DOHH2 (cell line): ENCODE data around the gene PIAS2.
"Not testable (repeated sequence)": the region's sequence is repeated elsewhere in the genome, so short reads cannot be mapped to it uniquely, and the experiment has no call there.

Experiments
- H3F3A ChIP-seq: fragments of 200-600 bp; sonication (generic), shearing (Covaris generic); 2 replicates; pipeline ENCODE4 v1.6.0; 2016; ENCODE audit warnings: antibody characterized with exemption, mild to moderate bottlenecking; ENCODE audit not compliant: control insufficient read depth, insufficient read depth
- H3K27ac ChIP-seq: fragments of 200-600 bp; sonication (generic); 2 replicates; pipeline ENCODE4 v1.5.1; 2014; ENCODE audit warnings: low read depth, mild to moderate bottlenecking, low read length, moderate library complexity
- H3K27me3 ChIP-seq: fragments of 200-600 bp; sonication (generic); 2 replicates; pipeline ENCODE4 v1.6.1; 2014; ENCODE audit warnings: mild to moderate bottlenecking, low read length, mixed read lengths; ENCODE audit not compliant: control insufficient read depth
- H3K36me3 ChIP-seq: fragments of 200-600 bp; sonication (generic); 2 replicates; pipeline ENCODE4 v1.6.1; 2014; ENCODE audit warnings: mild to moderate bottlenecking, low read length, moderate library complexity, mixed read lengths; ENCODE audit not compliant: control insufficient read depth
- H3K4me1 ChIP-seq: fragments of 200-600 bp; sonication (generic); 2 replicates; pipeline ENCODE4 v1.6.1; 2014; ENCODE audit warnings: mild to moderate bottlenecking, low read length, mixed read lengths; ENCODE audit not compliant: control insufficient read depth
- H3K4me2 ChIP-seq: fragments of 200-600 bp; sonication (generic); 2 replicates; pipeline ENCODE4 v1.6.0; 2014; ENCODE audit warnings: mild to moderate bottlenecking, low read length, moderate library complexity
- H3K4me3 ChIP-seq: fragments of 200-600 bp; sonication (generic); 2 replicates; pipeline ENCODE4 v1.5.1; 2014; ENCODE audit warnings: mild to moderate bottlenecking, low read length, mixed read lengths
- H3K79me2 ChIP-seq: fragments of 200-600 bp; sonication (generic); 2 replicates; pipeline ENCODE4 v1.6.1; 2014; ENCODE audit warnings: mild to moderate bottlenecking, low read length, mixed read lengths; ENCODE audit not compliant: control insufficient read depth
- H3K9me2 ChIP-seq: fragments of 200-600 bp; sonication (generic); replicated peaks from 2 replicates; pipeline ENCODE4 v1.6.1; 2014; ENCODE audit warnings: mild to moderate bottlenecking, low read length, mixed read lengths; ENCODE audit not compliant: control insufficient read depth
- H3K9me3 ChIP-seq: fragments of 200-600 bp; sonication (generic); 2 replicates; pipeline ENCODE4 v1.6.1; 2014; ENCODE audit warnings: antibody characterized with exemption, low read length, mixed read lengths; ENCODE audit not compliant: control insufficient read depth, insufficient read depth
- H4K20me1 ChIP-seq: fragments of 200-600 bp; sonication (generic); 2 replicates; pipeline ENCODE4 v1.6.0; 2014; ENCODE audit warnings: low read depth, mild to moderate bottlenecking, antibody characterized with exemption, low read length, moderate library complexity; ENCODE audit not compliant: control insufficient read depth, insufficient read depth
- EZH2phosphoT487 ChIP-seq: fragments of 200-600 bp; sonication (generic); IDR thresholded peaks from 2 replicates; pipeline ENCODE4 v1.6.1; 2017; ENCODE audit warnings: borderline replicate concordance, mild to moderate bottlenecking, antibody characterized with exemption, low read length, moderate library complexity, mixed read lengths
- TF ChIP-seq, protein P1 (sequence below): fragments of 200-600 bp; sonication (generic); IDR thresholded peaks from one replicate; pipeline ENCODE4 v1.5.1; 2014; ENCODE audit warnings: antibody characterized with exemption, mild to moderate bottlenecking, low read depth, low read length; ENCODE audit not compliant: poor library complexity, severe bottlenecking

The PIAS2 gene

DNA sequence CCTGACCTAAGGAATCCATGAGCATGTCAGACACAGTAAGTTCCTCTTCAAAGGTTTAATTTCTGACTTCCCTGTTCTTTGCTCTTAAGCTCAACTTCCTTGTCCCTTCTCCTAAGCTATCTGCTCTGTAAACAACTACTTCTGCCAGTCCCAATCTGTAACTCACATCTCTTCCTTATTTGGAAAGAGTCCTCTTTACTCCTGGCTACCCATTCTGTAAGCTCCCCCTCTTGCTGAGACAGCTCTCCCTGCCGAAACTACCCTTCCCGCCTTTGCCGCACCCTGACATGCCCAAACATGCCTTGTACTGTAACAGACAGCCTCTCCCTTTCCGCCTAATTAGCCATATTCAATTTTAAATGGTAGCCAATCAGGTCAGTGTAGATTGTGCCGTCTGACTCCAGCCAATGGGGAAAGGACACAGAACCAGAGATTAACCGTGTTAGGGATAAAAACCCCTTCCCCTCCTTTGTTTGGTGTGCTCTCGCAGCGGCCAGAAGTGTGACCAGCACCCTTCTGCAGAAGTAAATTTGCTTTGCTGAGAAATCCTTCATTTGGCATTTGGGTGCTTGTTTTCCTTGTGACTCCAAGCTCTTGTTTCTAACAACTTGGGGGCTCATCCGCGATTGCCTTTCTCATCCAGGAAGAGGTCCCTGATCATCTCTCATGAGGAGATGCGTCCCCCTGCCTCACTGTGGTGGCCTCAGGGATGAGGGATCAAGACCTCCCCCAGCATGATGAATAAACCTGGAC is 49.0 kb downstream of the PIAS2 start:
- Histone ChIP-seq H3K36me3 (peaks cover 11% of the 10 kb centered on the region), H3F3A (no peaks in the 10 kb centered on the region), H3K27ac (no peak overlapping the region), H4K20me1 (no peaks in the 10 kb centered on the region), H3K9me2 (no peaks in the 10 kb centered on the region), H3K4me3 (no peak overlapping the region), H3K9me3 (peaks cover 12% of the 10 kb centered on the region; the same call in 1 of the 2 replicates), H3K27me3 (no peaks in the 10 kb centered on the region), H3K4me1 (no peaks in the 10 kb centered on the region), H3K4me2 (no peak overlapping the region), H3K79me2 (peaks cover 67% of the 10 kb centered on the region)
- TF ChIP-seq, protein P1, sequence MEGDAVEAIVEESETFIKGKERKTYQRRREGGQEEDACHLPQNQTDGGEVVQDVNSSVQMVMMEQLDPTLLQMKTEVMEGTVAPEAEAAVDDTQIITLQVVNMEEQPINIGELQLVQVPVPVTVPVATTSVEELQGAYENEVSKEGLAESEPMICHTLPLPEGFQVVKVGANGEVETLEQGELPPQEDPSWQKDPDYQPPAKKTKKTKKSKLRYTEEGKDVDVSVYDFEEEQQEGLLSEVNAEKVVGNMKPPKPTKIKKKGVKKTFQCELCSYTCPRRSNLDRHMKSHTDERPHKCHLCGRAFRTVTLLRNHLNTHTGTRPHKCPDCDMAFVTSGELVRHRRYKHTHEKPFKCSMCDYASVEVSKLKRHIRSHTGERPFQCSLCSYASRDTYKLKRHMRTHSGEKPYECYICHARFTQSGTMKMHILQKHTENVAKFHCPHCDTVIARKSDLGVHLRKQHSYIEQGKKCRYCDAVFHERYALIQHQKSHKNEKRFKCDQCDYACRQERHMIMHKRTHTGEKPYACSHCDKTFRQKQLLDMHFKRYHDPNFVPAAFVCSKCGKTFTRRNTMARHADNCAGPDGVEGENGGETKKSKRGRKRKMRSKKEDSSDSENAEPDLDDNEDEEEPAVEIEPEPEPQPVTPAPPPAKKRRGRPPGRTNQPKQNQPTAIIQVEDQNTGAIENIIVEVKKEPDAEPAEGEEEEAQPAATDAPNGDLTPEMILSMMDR: no peak
- TF ChIP-seq EZH2phosphoT487: no peak

GRCh38 chr18:46867367-46868143 is 49.8 kb downstream of the PIAS2 start:
- Histone ChIP-seq H4K20me1 (no peaks in the 10 kb centered on the region), H3K27me3 (no peaks in the 10 kb centered on the region), H3K79me2 (peaks cover 66% of the 10 kb centered on the region), H3K9me3 (peaks cover 12% of the 10 kb centered on the region; the same call in 1 of the 2 replicates), H3K27ac (no peak overlapping the region), H3K9me2 (no peaks in the 10 kb centered on the region), H3K4me3 (no peak overlapping the region), H3K4me2 (no peak overlapping the region), H3K36me3 (peaks cover 11% of the 10 kb centered on the region), H3F3A (no peaks in the 10 kb centered on the region), H3K4me1 (no peaks in the 10 kb centered on the region)
- no peak for TF ChIP-seq EZH2phosphoT487
- TF ChIP-seq, protein P1: no peak

DNA sequence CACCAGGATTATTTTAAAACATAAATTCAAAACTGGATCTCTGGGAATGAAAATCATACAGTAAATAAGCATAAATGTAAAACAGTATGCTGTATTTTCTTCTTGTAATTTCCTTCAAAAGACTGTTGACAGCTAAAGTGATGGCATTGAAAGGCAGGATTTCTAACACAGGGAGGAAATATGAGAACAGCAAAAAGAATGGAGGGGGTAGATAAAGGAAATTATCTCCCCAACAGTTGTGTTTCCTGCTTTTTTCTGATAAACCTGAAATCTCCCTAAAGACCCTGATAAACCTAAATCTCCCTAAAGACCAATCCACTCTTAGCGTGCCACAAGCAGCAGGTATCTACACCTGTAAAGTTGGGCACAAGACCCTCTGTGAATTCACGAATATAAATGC is 50.8 kb downstream of the PIAS2 start:
- peaks cover 12% of the 10 kb centered on the region; the same call in 1 of the 2 replicates for H3K9me3 ChIP-seq

GRCh38 chr18:46865245-46865644 is 52.1 kb downstream of the PIAS2 start:
- H3K4me1 ChIP-seq: peaks cover 13% of the 10 kb centered on the region
- H3K9me2 ChIP-seq, H3F3A ChIP-seq, H3K4me2 ChIP-seq, H3K27me3 ChIP-seq, H4K20me1 ChIP-seq, H3K27ac ChIP-seq, H3K4me3 ChIP-seq: not testable (repeated sequence)
- H3K9me3 ChIP-seq: peaks cover 12% of the 10 kb centered on the region; the same call in 1 of the 2 replicates
- peaks cover 11% of the 10 kb centered on the region for H3K36me3 ChIP-seq
- H3K79me2 ChIP-seq: peaks cover 50% of the 10 kb centered on the region

More for the DNA sequence above, 50.8 kb downstream of the PIAS2 start:
- Histone ChIP-seq H3K9me2 (no peaks in the 10 kb centered on the region), H3K4me3 (no peak overlapping the region), H3K4me1 (peaks cover under 1% of the 10 kb centered on the region; the same call in 1 of the 2 replicates), H3K79me2 (peaks cover 60% of the 10 kb centered on the region), H3F3A (no peaks in the 10 kb centered on the region), H3K4me2 (no peak overlapping the region), H4K20me1 (no peaks in the 10 kb centered on the region), H3K36me3 (peaks cover 11% of the 10 kb centered on the region), H3K27ac (no peak overlapping the region), H3K27me3 (no peaks in the 10 kb centered on the region)
- TF ChIP-seq, protein P1: no peak
- no peak for TF ChIP-seq EZH2phosphoT487
